HG03060 (cell line): ENCODE measurements around the gene CTRL.

ENCODE experiments used
- ATAC-seq: cut with Tn5 transposase; IDR thresholded peaks from one replicate; pipeline ENCODE4 v1.9.1; 2021; ENCODE audit warnings: low read depth, moderate number of reproducible peaks; ENCODE audit not compliant: unreplicated experiment

The CTRL gene

GRCh38 chr16:67963662-67964321 is 32.1 kb upstream of the CTRL start:
- ATAC-seq = no peak

- no peak for ATAC-seq
Measured at GRCh38 chr16:67963292-67963661, 31.6 kb upstream of the CTRL start.

- ATAC-seq = no peak
Measured at GRCh38 chr16:67962135-67962534, 30.5 kb upstream of the CTRL start.

GRCh38 chr16:67961551-67961957 is 29.9 kb upstream of the CTRL start:
- ATAC-seq = no peak

- ATAC-seq = no peak
Measured at GRCh38 chr16:67959536-67960329, 28.1 kb upstream of the CTRL start.

GRCh38 chr16:67957622-67958021 is 26.0 kb upstream of the CTRL start:
- no peak for ATAC-seq

GRCh38 chr16:67954421-67955196 is 22.9 kb upstream of the CTRL start:
- no peak for ATAC-seq

- no peak for ATAC-seq
Measured at GRCh38 chr16:67953641-67954375, 22.1 kb upstream of the CTRL start.

- no peak for ATAC-seq
Measured at GRCh38 chr16:67951485-67951884, 19.8 kb upstream of the CTRL start.

GRCh38 chr16:67950335-67950843 is 18.7 kb upstream of the CTRL start:
- no peak for ATAC-seq

GRCh38 chr16:67949645-67950044 is 18.0 kb upstream of the CTRL start:
- no peak for ATAC-seq

GRCh38 chr16:67948015-67948414 is 16.4 kb upstream of the CTRL start:
- ATAC-seq = no peak

GRCh38 chr16:67946966-67947558 is 15.4 kb upstream of the CTRL start:
- ATAC-seq = no peak

- ATAC-seq = no peak
Measured at GRCh38 chr16:67946128-67946569, 14.5 kb upstream of the CTRL start.

GRCh38 chr16:67945392-67945933 is 13.8 kb upstream of the CTRL start:
- ATAC-seq = no peak

- no peak for ATAC-seq
Measured at GRCh38 chr16:67944690-67945391, 13.2 kb upstream of the CTRL start.

GRCh38 chr16:67943619-67944504 is 12.2 kb upstream of the CTRL start, which contains the start of gene LCAT:
LCAT (minus strand) TSS chr16:67944120; CDS start chr16:67944101, 19 bp downstream.
- ATAC-seq = no peak

GRCh38 chr16:67943256-67943618 is 11.6 kb upstream of the CTRL start:
- ATAC-seq = no peak
